ENCODE results near the gene OR14C36.
"Not testable (repeated sequence)": the region's sequence is repeated elsewhere in the genome, so short reads cannot be mapped to it uniquely, and the experiment has no call there.

The OR14C36 gene, protein sequence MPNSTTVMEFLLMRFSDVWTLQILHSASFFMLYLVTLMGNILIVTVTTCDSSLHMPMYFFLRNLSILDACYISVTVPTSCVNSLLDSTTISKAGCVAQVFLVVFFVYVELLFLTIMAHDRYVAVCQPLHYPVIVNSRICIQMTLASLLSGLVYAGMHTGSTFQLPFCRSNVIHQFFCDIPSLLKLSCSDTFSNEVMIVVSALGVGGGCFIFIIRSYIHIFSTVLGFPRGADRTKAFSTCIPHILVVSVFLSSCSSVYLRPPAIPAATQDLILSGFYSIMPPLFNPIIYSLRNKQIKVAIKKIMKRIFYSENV

DNA sequence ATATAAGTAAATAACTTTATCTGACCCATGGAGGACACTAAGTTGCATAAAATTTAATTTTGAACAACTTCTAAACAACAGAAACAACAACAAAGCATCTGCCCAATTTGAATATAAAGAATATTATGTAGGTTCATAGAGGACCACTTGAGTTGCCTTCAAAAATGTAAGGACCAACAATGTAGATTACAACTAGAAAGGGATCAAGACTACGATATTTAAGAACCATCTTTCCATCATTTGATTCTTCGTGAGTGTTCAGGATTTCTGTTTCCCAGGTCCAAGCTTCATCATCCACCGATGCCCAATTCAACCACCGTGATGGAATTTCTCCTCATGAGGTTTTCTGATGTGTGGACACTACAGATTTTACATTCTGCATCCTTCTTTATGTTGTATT, at the start of gene OR14C36:
Gene OR14C36 (plus strand): TSS at position 301 of the 400 bp plus-strand sequence. CDS start 0 bp downstream, at position 301.
- no peak for DNase-seq

DNA sequence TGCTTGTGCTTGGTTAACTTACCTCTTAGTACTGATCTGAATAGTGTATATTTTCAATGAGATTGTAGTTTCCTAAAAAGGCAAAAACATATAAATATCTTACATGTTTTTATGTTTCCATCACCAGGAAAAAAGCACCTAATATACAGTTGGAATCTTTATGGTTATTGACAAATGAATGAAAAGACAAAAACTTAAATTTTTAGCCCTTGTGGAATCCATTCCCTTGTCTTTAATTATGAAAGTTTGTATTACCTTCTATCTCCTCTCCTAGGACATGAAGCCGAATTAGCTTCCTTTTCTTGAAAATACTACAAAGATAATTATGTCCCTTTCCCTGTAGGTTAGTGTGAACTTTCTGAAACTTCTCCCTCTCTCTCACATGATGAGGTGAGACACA, 45.3 kb upstream of the OR14C36 start, which contains the start of gene OR2T12:
Gene OR2T12 (minus strand): TSS at position 101 of the 400 bp plus-strand sequence. CDS start 7,846 bp downstream, outside the sequence.
- DNase-seq, result no peak

DNA sequence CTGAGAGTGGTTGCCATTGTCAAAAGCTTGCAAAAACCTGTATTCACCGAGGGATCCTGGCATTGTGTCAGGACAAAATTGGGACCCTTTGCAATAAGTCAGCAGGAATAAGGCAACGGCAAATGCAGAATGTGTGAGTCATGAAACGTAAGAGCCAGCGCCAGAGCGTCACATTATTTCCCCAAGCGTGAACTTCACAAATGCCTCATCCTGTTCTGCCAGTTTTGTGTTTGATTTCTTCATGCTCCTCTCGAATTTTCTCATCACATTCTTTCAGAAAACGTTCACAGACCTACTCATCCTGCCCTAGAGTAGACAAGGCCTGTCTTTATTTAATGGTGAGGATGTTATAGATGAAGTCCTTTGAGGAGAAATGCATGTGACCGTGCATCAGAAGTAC, 42.9 kb upstream of the OR14C36 start:
- not testable (repeated sequence) for DNase-seq

DNA sequence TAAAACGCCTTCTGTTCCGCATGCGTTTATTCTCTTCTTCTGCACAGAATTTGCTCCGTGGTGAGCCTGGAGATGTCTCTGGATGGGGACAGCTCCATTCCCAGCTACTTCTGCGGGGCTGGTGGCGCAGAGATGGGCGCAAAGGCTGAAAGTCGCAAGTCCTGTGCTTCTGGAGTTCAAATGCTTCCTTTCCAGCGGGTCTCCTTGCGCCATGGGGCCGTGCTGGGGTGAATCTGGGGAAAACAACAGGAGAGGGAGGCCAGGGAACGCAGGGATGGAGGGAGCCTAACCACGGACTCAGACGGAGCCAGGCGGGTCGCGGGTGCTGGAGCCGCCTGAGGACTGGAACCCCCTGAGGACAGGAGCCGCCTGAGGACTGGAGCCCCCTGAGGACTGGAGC, 42.5 kb upstream of the OR14C36 start:
- no peak for DNase-seq

DNA sequence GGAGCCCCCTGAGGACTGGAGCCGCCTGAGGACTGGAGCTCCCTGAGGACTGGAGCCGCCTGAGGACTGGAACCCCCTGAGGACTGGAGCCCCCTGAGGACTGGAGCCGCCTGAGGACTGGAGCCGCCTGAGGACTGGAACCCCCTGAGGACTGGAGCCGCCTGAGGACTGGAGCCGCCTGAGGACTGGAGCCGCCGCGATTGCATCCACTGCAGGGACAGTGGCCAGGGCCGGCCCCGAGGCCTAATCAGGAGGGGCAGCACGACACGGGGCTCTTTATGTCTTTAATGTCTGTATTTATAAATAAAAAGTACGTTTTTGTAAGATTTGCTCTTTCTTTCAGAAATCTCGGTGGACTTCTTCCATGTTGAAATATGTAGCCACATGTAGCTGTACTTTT, 41.8 kb upstream of the OR14C36 start:
- DNase-seq, result not testable (repeated sequence)

DNA sequence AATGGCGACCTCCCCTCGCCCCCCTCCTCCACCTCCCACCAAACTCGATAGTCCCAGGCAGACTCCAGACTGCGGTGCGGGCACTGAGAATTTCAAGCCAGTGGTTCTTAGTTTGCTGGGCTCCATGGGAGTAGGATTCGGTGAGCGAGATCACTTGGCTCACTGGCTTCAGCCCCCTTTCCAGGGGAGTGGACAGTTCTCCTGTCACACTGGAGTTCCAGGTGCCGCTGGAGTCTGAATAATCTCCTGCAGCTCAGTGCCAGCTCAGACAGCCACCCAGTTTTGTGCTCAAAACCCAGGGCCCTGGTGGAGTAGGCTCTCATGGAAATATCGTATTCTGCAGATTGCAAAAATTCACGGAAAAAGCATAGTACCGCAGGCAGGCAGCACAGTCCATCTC, 31.8 kb upstream of the OR14C36 start:
- no peak for DNase-seq

DNA sequence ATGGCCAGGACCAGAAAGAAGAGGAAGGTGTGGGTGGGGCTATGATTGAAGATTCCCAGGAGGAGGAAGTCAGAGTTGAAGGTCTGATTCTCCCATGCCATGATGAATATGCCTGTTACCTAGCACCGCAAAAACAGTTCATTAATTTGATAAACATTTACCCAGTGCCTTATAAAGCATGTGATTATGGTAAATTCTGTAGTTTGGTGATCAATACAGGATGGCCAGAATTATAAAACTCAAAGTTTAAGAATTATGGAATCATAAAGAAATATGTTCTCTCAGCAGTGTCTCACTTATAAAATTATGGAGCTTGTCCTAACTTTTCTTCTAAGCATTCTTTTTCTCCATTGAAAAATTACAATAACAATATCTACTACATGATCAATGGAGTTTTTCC, 24.1 kb upstream of the OR14C36 start, which contains the start of gene OR2M7:
Gene OR2M7 (minus strand): TSS at position 101 of the 400 bp plus-strand sequence. CDS start 0 bp downstream, at position 101.
- DNase-seq, result no peak

DNA sequence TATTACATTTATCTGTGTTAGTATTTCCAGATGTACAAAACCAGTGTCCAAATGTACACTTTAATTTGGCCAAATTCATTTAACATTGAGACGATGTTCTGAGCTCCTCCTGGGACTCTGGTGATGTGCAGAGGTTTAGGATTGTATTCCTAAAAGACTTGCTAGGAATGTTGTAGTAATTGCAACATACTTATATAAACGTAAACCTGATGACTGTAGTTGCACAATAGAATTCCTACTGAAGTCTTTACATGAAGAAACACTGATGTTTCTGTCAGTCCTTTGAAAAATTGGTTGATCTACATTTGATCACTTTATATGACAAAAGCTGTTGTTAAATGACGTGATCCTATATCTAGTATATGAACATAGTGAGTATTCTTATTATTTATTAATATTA, 5.1 kb upstream of the OR14C36 start:
- DNase-seq, result no peak

DNA sequence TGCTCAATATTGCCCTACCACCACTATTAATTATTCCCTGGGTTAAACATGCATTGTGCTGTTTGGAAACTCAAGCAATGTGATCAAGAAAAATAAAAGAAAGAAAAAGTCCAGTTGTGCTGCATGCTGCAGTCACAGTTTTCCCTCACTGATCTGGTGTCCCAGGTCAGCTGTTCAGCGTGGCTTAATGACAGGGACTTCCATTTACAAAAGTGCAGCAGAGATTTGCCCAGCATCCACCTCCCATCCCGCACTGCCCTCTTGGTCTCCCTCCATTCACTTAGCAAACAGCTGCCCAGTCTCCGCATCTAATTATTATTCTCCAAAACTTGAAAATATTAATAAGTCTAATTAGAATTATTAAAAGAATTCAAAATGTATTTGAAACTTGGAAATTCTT, 10.8 kb downstream of the OR14C36 start:
- DNase-seq, result no peak

DNA sequence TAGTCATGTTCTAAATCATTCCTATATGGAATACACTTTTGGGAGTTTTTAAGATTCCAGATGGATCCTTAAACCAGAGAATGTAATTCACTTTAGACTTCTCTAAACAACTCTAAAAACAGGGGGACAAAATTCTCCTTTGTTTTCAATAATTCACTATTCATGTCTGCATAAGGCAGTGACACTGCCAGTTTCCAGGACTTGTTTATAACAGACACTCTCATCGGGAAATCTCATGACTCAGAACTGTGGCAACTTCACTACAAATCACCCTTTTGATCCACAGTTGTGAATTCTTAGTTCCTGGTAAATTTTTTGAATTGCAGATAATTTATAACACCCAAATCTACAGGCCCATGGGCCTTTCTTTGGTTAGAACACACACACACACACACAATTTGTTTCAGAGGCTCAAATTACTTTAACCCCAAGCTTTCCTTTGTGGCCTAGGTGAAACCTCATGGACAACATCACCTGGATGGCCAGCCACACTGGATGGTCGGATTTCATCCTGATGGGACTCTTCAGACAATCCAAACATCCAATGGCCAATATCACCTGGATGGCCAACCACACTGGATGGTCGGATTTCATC, 12.6 kb downstream of the OR14C36 start, which contains the start of gene OR2T4:
Gene OR2T4 (plus strand): TSS at position 545 of the 595 bp plus-strand sequence. CDS start 0 bp downstream, at position 545.
- DNase-seq, result no peak

DNA sequence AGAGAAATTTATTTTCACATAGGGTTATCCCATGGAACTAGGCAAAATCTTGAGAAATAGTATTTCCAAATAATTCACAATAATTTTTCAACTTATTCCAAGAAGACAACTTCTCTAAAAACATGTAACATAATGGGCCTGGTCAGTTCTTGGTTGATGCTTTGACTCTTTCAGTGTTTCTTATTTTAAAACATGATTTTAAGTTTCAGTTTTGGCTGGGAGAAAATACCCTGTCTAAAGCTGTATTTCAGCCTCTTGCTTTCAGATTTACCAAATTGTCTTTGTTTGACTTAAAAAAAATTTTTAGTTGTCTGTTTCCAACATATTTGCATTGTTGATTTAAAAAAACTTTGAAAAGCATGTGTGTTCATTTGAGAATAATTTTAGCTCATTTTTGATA, 18.0 kb downstream of the OR14C36 start:
- DNase-seq, result no peak

DNA sequence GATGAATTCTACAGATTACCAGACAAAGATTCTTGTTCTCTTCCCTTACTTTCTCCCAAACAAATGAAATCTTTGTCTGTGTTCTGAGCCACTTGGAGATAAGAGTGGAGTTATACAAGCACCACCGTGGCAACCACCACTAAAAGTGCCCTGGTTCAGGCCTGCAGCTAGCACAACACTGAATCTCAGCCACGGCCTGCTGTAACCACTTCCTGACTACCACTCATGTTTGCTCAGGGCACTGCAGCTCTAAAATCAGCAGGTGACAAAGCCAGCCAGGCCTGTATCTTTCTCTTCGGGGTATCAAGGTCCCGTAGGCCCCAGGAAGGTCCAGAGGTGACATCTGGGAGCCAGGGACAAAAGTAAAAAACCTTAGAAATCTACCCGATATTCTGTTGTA, 23.8 kb downstream of the OR14C36 start:
- DNase-seq, result no peak

DNA sequence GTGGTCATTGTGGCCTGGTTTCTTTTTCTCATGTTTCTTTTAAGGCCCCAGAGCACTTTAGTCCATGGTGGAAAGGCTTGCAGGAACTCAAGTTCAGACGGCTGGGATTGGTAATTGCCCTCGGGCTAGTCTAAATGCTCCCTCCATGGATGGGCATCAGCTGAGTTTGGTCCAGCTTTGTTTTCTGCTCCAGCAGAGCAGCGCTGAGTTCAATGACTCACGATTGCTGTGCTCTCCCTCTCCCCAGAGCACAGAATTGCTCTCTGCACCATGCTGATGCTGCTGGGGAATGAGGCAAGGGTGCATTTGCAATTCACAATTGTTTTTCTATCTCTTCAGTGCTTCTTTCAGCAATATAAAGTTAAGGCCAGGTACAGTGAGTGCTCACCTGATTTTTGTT, 25.2 kb downstream of the OR14C36 start:
- no peak for DNase-seq

DNA sequence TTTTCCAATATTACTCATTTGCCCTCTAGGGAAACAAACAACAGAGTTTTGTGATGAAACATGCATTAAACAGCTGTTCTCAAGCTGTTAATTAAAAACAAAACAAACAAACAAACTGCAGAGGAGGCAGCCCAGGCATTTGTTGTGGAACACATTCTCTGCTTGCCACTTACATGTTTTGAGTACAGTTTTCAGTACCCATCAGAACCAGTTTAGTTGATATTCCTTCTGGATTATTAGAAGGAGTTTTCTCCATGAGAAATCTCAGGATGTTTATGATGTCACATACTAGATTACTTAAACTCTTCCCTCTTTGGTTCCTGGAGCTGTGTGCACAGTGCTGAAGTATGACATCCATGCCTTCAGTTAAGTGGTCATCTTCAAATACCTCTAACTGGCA, 26.9 kb downstream of the OR14C36 start, which contains the start of gene OR2T6:
Gene OR2T6 (plus strand): TSS at position 301 of the 400 bp plus-strand sequence. CDS start 11,863 bp downstream, outside the sequence.
- no peak for DNase-seq

DNA sequence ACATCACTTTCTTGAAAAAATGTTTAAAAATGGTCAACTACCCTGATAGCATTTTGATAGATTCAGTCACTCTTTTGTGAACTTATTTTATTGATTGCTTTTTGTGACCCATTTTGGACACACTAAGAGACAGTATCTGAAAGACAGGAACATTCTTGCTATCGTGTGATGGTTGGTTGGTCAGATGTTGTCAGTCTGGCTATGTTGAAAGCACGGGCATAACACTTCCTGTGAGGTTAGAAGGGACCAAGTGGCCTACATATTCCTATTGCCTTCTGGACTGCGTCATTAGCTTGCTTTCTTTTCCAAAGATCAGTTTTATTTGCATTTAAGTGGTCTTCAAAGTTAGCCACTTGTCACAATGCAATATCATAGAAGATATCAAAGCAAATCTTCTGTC, 28.3 kb downstream of the OR14C36 start:
- no peak for DNase-seq

DNA sequence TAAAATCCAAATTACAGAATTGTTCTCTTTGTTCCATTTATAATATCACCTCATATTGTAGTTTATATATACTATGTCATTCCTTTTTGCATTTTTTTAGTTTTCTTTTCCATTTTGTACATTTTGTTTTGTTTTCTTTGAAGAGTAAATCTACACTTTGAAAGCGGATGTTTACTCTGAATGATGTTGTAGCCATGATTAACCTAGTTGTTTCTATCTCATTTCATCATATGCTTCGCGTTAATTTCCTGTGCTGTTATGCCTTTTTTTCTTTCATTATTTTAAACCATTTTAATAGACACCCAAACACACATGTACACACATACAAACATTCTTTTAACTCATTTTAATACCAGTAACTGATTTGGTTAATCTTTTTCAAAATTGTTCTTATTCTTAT, 32.3 kb downstream of the OR14C36 start:
- DNase-seq, result no peak

DNA sequence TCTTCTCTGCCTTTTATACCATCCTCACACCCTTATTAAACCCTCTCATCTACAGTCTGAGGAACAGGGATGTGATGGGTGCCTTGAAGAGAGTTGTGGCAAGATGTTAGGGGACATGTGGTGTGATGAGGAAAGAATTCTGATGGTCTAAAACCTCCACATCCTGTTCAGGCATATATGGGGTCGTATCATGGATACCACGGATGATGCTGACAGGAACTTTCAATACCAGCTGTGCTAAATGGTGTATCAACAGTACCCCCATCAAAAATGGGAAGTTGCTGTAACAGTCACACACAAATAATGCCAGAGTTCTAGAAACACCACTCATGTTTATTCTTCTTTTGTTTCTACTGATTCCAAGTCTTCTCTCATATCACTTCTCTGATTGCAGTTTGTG, 39.9 kb downstream of the OR14C36 start:
- DNase-seq, result no peak

DNA sequence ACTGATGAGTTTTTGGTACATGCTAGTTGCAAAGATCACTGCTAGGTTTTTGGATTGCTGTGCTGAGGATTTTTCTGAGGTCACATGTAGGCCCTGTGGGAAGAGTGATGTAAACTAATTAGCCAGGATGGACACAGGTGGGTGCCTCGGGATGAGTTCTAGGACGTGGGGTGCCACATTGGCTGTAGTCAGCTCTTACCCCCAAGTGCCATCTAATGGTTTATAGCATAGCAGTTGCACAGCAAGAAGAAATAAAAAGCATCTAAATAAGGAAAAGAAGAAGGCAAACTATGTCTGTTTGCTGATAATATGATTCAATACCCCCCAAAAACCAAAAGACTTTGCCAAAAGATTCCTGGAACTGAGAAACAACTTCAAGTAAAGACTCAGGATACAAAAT, 44.5 kb downstream of the OR14C36 start:
- DNase-seq, result no peak
